AG04449 (cell line): ENCODE results near the gene ASTN2.

Experiments
- CTCF ChIA-PET: fragments of 350-600 bp; formaldehyde crosslinking; extraction: SDS; loops from one replicate; lab custom pipeline; 2021; ENCODE audit warnings: antibody characterized with exemption; lab: Yijun Ruan, JAX
- POLR2A ChIA-PET: fragments of 400-600, 350-600 bp; formaldehyde crosslinking; extraction: SDS; loops from one replicate; lab custom pipeline; 2020; ENCODE audit warnings: antibody characterized with exemption, inconsistent platforms; lab: Yijun Ruan, JAX
- DNase-seq: peaks from one replicate; pipeline ENCODE4 v3.0.0-alpha.2; 2010; ENCODE audit warnings: low read depth, low spot score
- H3K4me3 ChIP-seq: 2 replicates; pipeline ENCODE4 v1.5.1; 2011; ENCODE audit warnings: low read depth, mild to moderate bottlenecking, control low read depth, low read length
- TF ChIP-seq, protein P1 (sequence below): IDR thresholded peaks from one replicate; pipeline ENCODE4 v1.5.1; 2011; ENCODE audit warnings: mild to moderate bottlenecking, moderate library complexity, low read length, control low read depth, inconsistent platforms; ENCODE audit not compliant: insufficient read depth; ENCODE audit errors: missing control alignments

The ASTN2 gene

DNA sequence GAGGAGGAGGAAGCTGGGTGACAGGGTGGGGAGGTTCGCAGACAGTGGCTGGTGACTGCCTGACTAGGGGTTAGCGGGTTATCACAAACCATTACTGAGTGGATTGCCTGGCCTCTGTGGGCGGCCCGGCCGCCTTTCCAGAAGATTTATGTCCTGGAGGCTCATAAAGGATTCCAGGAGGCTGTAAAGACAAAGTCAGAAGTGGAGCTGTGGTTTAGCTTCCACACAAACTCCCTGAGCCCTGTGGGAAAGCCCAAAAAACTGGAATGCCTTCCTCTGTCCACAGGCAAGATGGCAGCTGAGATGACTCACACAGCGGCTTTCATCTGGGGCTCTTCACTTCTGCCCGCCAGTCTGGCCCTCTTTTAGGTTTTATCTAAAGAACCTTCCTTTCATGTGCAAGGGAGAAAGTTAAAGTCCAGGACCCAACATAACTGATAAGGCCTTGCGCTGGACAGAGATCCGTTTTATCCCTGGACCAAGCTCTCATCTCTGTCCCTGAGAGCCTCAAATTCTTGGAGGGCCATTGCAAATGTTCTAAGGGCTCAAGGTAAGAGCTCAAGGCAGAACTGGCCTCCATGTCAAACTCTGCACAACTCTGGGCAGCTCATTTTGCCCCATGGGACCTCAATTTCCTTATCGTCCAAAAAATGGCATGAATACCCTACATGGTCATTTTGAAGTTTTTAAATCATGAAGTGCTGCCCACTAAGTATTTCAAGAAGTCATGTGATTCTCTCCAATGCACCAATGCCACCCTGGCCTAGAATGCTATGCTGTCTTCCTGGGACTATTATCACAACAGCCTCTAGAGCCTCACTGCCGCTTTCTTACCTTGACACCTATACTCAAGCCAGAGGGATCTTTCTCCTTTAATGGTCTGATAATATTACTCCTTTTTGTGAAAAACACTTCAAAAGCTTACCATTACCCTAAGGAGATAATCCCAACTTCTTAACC lies 977.2 kb downstream of the ASTN2 start:
- TF ChIP-seq, protein P1, sequence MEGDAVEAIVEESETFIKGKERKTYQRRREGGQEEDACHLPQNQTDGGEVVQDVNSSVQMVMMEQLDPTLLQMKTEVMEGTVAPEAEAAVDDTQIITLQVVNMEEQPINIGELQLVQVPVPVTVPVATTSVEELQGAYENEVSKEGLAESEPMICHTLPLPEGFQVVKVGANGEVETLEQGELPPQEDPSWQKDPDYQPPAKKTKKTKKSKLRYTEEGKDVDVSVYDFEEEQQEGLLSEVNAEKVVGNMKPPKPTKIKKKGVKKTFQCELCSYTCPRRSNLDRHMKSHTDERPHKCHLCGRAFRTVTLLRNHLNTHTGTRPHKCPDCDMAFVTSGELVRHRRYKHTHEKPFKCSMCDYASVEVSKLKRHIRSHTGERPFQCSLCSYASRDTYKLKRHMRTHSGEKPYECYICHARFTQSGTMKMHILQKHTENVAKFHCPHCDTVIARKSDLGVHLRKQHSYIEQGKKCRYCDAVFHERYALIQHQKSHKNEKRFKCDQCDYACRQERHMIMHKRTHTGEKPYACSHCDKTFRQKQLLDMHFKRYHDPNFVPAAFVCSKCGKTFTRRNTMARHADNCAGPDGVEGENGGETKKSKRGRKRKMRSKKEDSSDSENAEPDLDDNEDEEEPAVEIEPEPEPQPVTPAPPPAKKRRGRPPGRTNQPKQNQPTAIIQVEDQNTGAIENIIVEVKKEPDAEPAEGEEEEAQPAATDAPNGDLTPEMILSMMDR = no peak
- POLR2A ChIA-PET = no interaction called here
- CTCF ChIA-PET = interaction anchor here (0.9 kb wide), 1 partner anchor 134 kb away, joined by 3 read pairs; no protein-coding TSS in a partner anchor
- no peak overlapping the region for H3K4me3 ChIP-seq
- DNase-seq = no peak

DNA sequence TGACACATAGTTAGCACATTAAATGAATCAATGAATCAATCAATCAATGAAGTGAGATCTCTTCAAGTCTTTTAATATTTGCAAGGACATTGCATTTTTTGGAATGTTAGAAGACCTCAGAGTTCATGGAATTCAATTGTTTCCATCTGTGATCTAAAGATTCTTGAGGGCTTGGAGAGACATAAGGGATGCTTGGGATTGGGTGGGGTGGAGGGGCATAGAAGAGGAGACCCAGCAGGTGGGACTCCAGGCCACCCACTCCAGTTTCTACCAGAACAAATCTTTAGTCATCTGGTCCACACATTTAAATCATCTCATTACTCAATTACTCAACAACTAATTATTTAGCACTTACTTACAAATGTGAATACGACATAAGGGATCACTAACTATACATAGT lies 978.7 kb downstream of the ASTN2 start:
- no peak overlapping the region for H3K4me3 ChIP-seq
- DNase-seq = no peak
- ChIA-PET POLR2A (no interaction called here), CTCF (no interaction called here)
- TF ChIP-seq, protein P1 = no peak

DNA sequence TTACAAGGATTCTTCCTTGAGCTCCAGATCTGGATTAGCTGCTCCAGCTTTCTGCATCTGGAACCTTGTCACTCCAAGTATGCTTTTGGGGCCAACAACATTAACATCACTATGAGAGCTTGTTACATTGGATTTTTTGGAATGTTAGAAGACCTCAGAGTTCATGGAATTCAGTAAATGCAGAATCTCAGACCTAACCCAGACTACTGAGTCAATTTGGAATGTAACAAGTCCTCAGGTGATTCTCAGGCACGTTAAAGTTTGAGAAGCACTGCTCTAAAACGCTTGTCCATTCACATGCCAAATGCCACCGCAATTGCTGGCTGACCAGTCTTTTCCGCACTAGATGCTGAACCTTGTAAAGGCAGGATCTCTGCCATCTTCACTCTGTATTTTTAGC lies 979.2 kb downstream of the ASTN2 start:
- TF ChIP-seq, protein P1 = no peak
- POLR2A ChIA-PET = no interaction called here
- peak; percentile 7 for DNase-seq
- CTCF ChIA-PET = no interaction called here
- no peak overlapping the region for H3K4me3 ChIP-seq

DNA sequence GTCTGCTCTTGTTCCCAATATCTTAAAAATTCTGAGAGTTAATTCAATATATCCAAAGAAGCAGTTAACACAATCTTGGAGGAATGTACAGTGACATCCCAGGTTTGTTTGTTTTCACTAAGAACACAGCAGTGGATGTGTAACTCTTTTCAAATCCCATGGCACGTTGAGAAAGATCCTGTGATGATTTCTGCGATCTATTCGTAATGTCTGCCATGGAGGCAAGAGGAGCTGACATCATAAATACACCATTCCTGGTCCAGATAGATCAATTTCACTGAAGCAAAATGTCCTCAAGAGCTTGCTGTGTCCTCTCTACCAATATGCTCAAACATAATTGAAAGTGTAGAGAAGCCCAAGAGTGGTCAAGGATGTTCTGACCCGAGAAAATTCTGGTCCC lies 980.5 kb downstream of the ASTN2 start:
- no peak overlapping the region for H3K4me3 ChIP-seq
- CTCF ChIA-PET = no interaction called here
- POLR2A ChIA-PET = no interaction called here

DNA sequence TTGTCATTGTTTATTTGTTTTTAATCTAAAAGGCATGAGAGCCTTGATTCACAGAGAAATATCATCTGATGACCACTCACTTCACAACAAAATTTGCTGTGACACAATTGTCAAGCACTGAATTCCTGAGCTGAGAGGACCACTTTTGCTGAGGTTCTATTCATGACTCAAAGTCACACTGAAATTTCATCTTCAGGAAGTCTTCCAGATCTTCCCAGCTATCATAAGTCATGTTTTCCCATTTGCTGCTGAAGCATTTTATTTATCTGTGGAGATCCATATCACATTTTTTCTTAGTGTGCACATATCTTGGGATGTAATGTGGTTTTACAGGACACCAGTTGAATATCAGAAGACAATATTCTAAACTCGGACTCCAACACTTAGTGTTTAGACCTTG lies 982.8 kb downstream of the ASTN2 start:
- DNase-seq = no peak
- ChIA-PET POLR2A (no interaction called here), CTCF (interaction anchor here (0.7 kb wide), 1 partner anchor 28 kb away, joined by 3 read pairs; no protein-coding TSS in a partner anchor)
- no peak overlapping the region for H3K4me3 ChIP-seq
- TF ChIP-seq, protein P1 = no peak

More for the DNA sequence above, 980.5 kb downstream of the ASTN2 start:
- TF ChIP-seq, protein P1 = no peak
- no peak for DNase-seq

DNA sequence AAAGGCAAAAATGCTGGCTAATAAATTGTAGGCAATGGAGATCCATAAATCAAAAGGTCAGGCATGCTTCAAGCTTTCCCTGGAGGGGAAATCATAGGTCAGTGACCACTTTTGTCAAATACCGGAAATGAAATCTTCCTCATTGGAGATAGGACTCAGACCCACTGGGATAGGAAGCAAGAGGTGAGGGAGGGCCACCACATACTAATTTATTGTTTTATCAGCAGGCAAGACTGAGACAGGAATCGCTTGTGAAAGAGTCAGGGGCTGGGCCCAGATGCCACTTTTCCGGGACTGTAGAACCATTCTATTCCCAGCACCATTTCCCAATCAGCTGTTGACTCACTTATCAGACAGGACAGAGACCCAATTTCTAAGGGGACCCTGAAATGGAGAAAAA lies 984.0 kb downstream of the ASTN2 start:
- ChIA-PET CTCF (no interaction called here), POLR2A (no interaction called here)
- TF ChIP-seq, protein P1 = no peak
- H3K4me3 ChIP-seq = no peak overlapping the region
- DNase-seq = no peak
